Thyroid gland (tissue), 4 donors: Measurements from ENCODE around the gene DNAJC30.

Experiments used
- CTCF ChIP-seq, 6 experiments: fragments of 200-600 bp in 3 of 6; fragments of 450-650 bp in 3 of 6; sonication (generic) in 3 of 6; IDR thresholded peaks; one replicate each; pipeline ENCODE4 v1.5.1; 2016 to 2019; ENCODE audit warnings: antibody characterized with exemption in 6 of 6, mild to moderate bottlenecking in 2 of 6, inconsistent platforms in 1 of 6, moderate library complexity in 1 of 6
- POLR2A ChIP-seq, 2 donors: fragments of 450-650 bp; IDR thresholded peaks; one replicate each; pipeline ENCODE4 v1.6.1; 2017; ENCODE audit warnings: antibody characterized with exemption in 2 of 2, mild to moderate bottlenecking in 2 of 2, moderate library complexity in 1 of 2

- TF ChIP-seq CTCF (IDR thresholded peaks at IDR 0.05) (no peak), POLR2A (IDR thresholded peaks at IDR 0.05) (no peak)
Measured at GRCh38 chr7:73699370-73700068, 16.3 kb upstream of the DNAJC30 start.
